HG03469 (cell line): ENCODE data around the gene GRIK2.

Experiments
- ATAC-seq: cut with Tn5 transposase; IDR thresholded peaks from one replicate; pipeline ENCODE4 v1.9.1; 2021; ENCODE audit warnings: mild to moderate bottlenecking, moderate library complexity, moderate number of reproducible peaks; ENCODE audit not compliant: unreplicated experiment

Gene GRIK2

DNA sequence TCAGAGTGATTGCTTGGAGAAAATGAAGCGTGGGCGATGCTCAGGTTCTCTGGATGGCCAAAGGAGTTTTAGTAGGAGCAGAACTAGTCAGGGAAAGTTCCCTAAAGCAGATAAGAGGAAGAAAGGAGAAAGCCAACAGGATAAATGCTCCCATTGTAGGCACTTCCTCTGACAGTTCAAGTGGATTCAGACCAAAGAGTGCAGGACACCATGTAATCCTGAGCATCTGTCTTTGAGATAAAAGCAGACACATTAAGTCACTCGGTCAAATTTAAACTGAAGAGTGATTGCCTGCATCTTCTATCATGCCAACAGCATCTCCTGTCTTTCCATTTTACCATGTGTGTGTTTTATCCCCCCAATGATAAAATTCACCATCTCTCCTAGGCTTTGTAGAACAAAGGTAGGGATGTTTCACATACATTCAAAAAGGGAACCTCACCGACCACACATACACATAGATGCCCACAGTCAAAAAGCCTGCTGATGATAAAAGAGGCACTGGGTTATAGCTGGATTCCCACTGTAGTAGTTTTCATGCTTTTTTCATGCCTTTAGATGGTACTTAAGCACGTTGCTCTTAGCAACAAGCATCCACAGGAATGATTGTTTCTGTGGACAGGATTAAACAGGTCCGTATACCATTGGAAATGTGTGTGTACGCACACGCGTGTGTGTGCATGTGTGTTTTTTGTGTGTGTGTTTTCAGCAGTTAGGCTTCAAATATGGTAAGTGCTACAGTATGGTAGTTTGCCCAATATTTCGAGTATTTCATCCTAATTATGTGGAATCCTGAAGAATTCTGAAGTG, 7.0 kb downstream of the GRIK2 start:
- ATAC-seq = no peak

DNA sequence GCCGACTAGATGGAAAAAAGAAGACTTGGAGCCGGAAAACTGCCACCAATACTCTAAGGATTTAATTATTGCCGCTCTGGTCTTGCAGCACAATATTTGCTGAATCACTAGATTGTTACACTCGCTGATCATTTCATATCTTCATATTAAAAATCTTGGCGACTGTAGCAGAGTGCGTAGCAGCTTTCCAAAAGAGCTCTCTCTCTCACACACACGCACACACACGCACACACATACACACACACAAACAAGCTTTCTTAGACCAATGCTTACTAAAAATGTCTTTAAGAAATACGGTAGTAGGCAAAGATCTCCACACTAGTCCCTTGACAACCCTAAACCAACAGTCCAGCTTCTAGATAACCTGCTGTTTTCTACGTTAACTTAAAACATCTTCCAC, 7.7 kb downstream of the GRIK2 start:
- ATAC-seq = no peak

DNA sequence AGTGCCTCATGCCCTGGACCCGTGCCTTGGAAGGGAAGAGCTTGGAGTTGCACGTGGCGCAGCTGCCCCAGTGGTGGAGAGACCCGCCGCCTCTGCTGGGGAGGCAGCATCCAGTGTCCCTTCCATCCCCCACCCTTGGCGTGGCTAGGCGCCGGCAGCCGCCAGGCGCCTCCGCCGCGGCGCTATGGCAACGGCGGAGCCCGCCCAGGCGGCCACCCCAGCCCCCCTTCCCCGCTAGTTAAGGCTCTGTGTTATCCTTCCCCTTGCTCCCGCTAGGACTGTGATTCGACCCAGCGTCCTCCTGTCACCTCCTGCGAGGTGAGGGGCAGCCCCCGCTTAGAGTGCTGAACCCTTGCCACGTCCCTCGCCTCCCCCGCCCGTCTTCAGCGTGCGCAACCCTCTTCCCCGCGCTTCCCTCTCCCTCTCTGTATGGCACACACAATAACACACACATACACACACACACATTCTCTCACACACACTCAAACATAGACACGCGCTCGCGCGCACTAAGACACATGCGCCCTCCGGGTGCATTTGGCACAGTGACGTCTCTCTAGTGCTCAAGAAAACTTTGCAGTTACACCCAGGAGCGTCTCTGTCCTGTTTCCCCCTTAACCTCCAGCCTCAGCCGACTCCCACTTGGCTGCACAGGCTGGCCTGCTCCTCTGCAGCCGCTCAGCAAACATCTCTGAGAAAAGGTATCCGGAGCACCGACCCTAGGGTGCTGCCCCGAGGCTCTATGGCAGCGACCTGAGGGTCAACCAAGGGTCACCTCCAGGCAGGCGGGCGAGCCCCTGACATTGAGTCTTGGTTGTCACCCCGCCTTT, 8.5 kb downstream of the GRIK2 start:
- ATAC-seq = no peak

DNA sequence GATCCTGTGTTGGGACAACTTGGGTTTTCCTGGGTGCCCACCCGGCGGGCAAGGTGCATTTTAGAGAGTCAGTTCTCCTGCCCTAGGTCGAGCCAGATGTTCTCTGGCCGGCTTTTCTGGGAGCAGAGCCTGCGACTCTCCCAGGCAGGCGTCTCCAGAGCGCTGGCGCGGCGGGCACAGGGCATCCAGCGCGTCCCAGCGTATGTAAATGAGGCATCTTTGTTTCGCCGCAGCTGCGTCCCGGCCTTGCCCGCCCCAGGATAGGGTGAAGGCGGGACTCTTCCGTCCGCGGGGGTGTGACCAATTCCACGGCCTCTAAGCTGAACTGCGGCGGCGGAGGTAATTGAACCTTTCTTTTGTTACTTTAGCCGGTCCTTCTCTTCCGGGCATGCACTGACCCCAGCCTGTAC, 9.1 kb downstream of the GRIK2 start:
- ATAC-seq = no peak

DNA sequence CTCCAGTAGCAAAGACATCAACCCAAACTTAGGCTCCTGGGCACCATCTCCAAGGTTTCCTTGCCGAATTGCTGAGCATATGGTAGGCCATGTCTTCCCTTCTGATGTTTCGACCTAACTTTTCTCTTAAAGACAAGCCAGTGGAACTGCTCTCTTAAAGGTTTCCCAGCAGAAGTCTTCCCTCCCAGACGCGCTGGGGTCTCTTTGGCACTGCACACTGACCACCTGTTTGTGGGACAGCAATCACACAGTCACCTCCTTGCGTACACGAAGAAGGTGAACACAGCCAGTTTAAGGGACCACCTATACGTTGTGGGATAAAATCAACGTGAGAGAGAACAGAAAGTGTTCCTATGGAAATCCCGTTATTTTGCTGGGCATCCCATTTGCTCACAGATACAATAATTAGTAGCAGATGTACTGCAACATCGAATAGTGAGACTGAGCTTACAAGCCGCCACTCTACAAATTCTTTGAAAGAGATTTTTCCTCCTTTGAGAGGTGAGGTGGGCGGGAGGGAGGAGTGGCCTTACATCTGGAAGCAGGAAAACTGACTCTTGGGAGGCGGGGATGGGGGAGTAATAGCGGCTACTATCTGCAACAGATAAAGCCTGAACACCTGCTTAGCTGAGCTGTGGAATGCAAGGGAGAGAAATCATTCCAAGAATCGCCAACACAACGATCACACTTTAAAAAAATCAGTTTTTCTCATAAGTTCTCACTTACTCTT, 9.9 kb downstream of the GRIK2 start:
- ATAC-seq = no peak

DNA sequence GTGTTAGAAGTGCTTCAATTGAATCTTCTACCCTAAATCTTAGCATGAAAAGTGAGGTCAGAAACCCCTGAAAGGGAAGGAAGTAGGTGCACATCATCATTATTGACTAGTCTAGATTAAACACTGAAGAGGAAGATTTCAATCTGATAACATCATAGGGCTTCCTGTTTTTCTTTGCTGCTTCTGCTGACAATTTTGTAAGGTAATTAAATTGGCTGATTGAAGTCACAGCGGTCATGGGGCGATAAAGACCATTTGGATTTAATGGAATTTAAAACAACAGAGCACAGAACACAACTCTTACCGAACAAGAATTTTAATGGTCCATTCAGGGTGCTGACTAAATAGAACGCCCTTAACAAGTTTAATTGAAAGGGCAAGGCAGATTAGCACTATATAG, 11.3 kb downstream of the GRIK2 start:
- ATAC-seq = no peak

DNA sequence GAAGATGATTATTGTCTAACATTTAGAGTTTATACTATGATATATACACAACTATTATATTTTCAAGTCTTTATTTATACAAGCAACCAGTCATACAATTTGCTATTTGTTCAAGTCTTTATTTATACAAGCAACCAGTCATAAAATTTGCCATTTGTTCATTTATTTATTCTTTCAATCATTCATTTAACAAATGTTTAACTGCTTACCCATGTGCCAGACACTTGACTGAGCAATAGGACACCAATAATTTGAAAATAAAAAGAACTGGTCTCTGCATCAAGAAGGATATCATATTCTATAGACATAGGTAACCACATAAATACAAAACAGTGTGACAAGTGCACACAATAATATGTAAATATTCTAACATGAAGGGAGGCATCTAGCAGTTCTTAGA, 20.3 kb downstream of the GRIK2 start:
- ATAC-seq = no peak

DNA sequence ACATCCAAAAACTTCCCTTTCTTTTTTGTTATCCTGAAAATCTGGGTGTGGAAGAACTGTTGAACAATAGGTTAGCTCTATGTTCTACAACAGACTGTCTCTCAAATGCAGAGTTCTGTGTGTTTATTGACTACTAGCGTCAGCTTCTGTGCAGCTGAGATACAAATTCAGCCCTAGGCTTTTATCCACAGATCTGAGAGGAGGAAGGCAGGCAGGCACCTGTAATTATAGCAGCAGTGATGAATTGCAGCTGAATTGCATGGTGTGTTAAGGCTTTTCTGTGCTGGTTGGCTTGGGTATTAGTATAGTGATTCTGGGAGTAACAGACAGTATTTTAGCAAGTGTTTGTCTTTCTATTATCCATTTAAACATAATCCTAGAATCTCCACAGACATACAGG, 24.4 kb downstream of the GRIK2 start:
- ATAC-seq = no peak

DNA sequence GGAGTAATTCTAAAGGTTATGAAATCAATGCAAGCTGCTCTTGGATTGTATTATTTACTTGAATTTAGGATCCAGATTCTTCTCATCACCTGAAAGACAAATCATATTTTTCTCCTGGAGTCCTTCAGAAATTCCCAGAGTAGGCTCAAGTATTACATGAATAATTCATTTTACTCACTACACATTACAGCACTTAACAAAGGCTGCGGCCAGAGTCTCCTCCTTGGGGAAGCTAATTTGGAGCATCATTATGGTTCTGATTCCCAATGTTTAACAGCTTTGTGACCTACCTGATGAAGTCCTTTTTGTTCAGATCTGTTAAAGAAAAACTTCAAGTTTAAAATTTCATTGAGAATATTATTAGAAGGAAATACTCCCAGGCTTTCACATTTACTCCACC, 28.7 kb downstream of the GRIK2 start:
- ATAC-seq = no peak

DNA sequence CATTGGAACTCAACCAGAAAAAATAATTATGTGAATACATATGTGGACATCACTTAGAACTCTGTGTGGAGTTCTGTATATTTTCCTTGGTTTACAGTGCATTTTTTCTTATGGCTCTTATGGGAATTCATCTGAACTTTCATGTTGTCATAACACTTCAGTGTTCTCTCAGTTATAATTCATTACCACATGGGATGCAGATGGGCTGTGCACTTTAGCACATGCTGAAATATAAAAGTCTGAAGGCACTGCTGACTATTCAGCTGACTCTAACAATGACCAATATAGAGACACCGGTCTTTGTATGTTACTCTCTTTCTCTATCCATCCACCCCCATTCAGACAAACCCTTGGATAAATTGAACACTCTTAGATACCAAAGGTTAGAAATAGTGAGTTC, 29.3 kb downstream of the GRIK2 start:
- no peak for ATAC-seq

DNA sequence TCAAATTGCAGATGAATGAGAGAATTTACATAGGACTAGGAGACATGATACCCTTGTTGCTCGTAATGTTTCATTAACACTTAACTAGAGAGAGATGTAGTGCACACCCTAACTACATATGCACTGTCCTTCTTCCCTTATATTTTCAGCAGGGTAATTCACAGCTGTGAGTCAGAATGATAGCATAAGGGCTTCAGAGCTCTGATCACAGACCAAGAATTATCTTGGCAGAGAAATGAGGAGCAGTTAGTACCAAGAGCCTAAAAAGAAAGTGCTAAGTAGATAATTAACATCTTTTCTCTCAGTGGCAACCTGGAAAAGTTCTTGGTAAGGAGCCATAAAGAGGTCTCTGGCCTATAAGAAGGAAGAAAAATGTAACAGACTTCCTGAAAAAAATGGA, 35.8 kb downstream of the GRIK2 start:
- ATAC-seq = no peak

DNA sequence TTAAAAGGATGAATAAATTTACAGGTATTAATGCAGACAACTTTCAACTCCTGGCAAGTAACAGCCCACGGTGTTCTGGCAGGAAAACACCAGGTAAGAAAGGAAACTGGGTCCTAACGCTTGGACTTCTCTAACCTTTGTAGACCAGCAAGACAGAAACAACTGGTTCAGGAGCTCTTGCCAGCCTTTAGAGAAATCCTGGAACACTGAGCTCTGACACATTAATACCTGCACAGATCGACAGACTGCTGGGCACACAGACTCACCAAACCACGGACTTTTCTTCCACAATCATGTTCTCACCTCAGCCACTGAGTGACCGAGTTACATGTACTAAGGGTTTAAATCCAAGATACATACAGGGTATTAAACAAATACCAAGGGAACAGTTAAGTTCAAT, 36.3 kb downstream of the GRIK2 start:
- ATAC-seq = no peak

DNA sequence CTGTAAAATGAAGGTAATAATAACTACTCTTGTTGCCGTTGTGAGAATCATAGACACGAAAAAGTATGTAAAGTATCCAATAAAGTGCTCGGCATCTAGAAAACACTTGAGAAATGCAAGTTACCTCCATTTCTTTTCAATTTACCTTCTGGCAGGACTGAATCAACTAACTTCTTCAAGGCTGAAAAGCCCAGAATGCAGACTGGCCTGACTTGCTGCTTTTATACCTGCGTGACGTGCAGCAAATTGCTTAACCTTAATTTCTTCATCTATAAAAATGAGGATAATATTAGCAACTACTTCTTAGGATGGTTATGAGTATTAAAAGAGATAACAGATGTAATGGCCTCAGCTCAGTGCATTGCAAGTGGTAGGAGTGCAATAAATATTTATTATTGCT, 39.6 kb downstream of the GRIK2 start:
- no peak for ATAC-seq

DNA sequence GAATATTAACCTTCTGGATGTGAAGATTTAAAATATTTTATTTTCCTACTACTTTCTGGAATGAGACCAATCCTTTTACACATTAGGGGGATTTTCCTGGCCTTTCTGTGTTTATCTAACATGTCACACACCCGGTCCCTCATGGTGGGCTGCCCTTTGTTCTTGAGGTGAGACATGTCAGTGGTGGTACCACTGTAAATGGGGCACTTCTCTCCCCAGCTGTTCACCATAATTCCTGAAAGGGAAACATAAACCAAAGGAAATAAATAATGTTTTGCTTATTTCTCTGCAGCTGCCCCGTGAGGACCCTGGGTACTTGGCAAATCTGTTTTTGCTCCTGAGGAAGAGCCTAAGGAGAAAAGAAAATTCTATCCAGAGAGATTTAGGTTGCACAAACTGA, 41.1 kb downstream of the GRIK2 start:
- ATAC-seq = no peak

DNA sequence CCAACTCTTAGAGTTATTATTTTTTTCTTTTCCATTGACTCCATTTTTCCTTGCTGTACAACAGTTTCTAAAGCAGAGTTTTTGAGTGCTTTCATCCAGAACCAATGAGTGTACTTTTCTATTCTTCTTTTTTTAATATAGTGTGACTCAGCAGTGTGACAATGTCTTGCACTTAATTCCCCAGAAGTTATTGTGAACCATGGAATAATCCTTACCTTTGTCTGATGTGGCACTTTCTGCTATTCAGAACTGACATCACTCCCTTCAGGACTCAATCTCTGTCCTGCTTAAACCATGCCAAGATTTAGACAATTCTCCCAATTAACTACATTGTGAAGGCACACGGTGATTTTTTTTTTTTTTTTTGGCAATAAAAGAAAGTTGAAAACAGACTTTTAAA, 41.5 kb downstream of the GRIK2 start:
- no peak for ATAC-seq

DNA sequence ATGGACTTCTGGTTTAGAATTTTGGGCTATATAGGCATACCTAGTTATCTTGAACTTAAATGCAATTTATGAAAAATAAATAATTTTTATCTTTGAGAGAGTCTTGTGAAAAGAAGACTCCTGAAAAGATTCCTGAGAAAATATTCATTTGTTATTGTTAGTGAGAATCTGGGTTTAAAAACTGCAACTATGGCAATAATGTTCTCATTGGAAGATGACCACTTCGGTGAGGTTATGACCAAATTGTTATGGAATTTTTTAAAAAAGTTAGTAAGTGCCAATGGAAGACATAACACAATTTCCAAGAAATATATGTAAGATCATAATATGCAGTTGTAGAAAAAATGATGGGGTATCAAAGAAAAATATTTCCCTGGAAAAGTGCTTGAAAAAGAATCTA, 46.3 kb downstream of the GRIK2 start:
- no peak for ATAC-seq

DNA sequence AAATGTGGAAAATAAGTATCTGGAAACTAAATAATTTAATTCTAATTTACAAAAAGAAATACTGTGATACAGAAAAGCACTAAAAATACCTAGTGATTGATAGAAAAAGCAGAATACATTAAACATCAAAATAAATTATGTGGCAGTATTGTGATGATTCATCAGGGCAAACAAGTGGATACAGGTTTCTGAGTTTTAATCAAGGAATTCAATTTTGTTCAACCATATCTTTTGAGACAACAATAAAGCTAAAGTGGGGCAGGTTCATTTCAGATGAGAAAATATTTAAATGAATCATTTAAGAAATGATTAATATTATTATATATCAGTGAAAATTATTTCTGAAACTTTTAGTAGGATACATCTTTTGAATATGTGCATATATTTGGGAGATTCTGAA, 49.8 kb downstream of the GRIK2 start:
- ATAC-seq = no peak

DNA sequence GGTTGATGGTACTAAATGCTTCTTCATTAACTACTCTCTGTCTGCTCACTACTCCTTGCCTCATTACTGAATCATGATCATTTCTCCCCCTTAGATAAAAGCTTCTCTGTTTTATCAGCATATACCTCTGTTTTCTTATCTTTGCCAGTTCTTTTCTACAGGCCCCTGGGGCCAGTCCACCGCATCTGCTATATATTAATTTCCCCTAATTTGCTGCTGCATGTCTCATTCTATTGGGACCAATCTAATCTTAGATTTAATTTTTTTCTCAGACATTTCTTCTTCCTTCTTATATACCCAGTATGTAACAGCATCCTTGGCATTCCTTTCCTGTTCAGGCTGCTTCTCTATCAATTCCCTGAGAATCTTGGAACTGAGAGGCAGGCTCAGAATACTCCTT, 51.2 kb downstream of the GRIK2 start:
- ATAC-seq = no peak

DNA sequence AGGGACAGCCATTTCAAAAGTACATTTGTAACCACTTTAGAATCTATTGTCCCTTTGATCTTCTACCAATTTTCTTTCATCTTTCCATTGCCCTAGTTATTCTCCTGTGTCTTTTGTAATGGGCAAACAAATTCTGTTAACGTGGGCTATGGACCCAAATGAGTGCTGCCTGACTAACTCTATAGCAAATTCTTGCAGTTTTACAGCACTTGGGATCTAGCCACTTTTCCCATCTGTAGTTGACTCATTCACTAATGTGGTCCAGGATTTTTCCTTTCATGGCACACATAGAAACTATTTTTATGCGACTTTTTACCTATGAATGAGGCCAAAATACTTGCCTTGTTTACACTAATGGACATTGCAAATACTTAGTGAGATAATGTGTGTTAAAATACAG, 52.0 kb downstream of the GRIK2 start:
- ATAC-seq = no peak

DNA sequence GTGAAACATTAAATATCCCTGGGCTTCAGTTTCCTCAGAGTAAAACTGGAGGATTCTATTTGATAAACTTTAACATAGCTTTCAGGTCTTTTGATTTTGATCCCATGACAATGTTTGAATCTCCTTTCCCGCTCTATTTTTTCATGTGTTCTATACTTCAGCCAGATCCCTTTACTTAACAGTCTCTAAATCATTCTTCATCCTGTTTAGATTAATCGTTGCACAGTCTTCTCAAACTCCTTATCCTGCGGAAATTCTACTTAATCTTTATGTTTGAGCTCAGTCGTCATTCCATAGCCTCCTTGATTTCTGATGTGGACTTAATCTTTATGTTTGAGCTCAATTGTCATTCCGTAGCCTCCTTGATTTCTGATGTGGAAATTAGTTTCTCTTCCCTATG, 57.4 kb downstream of the GRIK2 start:
- no peak for ATAC-seq

DNA sequence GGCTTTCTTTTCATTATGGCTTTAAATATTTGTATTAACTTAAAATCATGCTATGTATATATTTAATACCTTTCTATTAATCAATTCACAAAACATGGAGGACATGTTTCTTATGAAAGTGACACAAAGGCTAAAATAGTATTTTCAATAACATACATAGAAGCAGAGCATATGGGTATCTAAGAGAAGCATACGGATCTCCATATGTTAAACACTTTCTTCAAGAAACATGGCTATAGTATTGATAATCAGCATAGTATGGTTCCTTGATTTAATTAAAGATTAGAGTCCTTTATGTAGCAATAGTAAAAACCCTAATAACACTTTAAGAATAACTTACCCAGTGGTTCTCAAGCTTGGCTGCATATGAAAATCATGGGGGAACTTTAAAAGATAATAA, 58.5 kb downstream of the GRIK2 start:
- no peak for ATAC-seq

DNA sequence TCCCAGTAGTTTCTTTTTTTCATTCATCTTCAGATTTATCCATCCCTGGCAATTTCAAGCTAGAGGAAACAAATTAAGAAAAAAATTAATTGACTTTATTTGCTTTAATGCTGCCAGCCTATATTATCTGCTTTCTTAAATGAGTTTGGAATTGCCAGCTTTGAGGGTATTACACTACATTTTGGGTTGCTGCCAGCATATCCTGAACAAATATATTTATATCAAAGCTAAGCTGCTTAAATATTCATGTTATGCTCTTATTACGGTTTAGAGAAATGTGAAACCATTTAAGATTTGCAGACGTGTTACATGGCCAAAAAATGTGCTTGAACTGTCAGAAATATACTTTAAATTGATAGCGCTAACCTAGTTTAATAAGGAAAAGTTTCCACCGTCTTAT, 59.7 kb downstream of the GRIK2 start:
- ATAC-seq = no peak
